Ascending aorta (tissue), 2 donors: ENCODE data around the gene IL1R1. TPM values are rescaled to one million over a fixed set of nuclear protein-coding genes. Genes with fewer than 3 reads are reported as not detected.
A peak's percentile ranks its signal among the peaks of the same experiment; 100 is the strongest.

Experiments
- DNase-seq, 2 donors: peaks; one replicate each; pipeline ENCODE4 v3.0.0-alpha.2; 2019; ENCODE audit warnings: low spot score in 2 of 2
- H3K27ac ChIP-seq, 2 donors: fragments of 200-600 bp; sonication (generic); one replicate each; pipeline ENCODE4 v1.5.1; 2016 to 2017; ENCODE audit warnings: mild to moderate bottlenecking in 1 of 2
- H3K27me3 ChIP-seq: fragments of 200-600 bp; sonication (generic); one replicate; pipeline ENCODE4 v1.5.1; 2017
- H3K36me3 ChIP-seq, 2 donors: fragments of 200-600 bp; sonication (generic); one replicate each; pipeline ENCODE4 v1.5.1; 2016
- H3K4me1 ChIP-seq, 2 donors: fragments of 200-600 bp; sonication (generic); one replicate each; pipeline ENCODE4 v1.5.1; 2016 to 2017; ENCODE audit warnings: mild to moderate bottlenecking in 1 of 2
- H3K4me3 ChIP-seq, 2 donors: fragments of 200-600 bp; sonication (generic); one replicate each; pipeline ENCODE4 v1.5.1; 2016 to 2017; ENCODE audit warnings: mild to moderate bottlenecking in 1 of 2
- H3K9me3 ChIP-seq, 2 donors: fragments of 200-600 bp; sonication (generic); one replicate each; pipeline ENCODE4 v1.5.1; 2016
- CTCF ChIP-seq, 3 experiments: fragments of 200-600 bp in 2 of 3; fragments of 450-650 bp in 1 of 3; sonication (generic) in 2 of 3; IDR thresholded peaks; one replicate each; pipeline ENCODE4 v1.5.1; 2016 to 2019; ENCODE audit warnings: antibody characterized with exemption in 3 of 3, mild to moderate bottlenecking in 1 of 3, moderate library complexity in 1 of 3
- intact Hi-C: fragments of 100-400 bp; cut with DNase I; formaldehyde crosslinking; loops from one replicate; pipeline ENCODE4 v1.15.1; 2023
- total RNA-seq: library from RNA; depleted of rRNA; stranded (reverse); fragments of >200 nt; gene quantifications from one replicate; pipeline ENCODE4 v1.1.0, GENCODE V29; 2016

IL1R1 gene
- total RNA-seq, 1 donor from 2014 or later = 132 TPM

- TF ChIP-seq CTCF (IDR thresholded peaks at IDR 0.05) = no peak
- no peak for DNase-seq
- Histone ChIP-seq H3K4me1 (peaks cover 0 to 19% of the 10 kb centered on the region in 2 donors), H3K27ac (no peak overlapping the region), H3K36me3 (no peaks in the 10 kb centered on the region), H3K27me3 (no peaks in the 10 kb centered on the region), H3K9me3 (no peaks in the 10 kb centered on the region), H3K4me3 (no peak overlapping the region)
- intact Hi-C loops = loop anchor here (5.0 kb wide), 1 partner anchor 33 kb away; the partner anchor contains the start of gene IL1R1
These were observed 33.5 kb upstream of the IL1R1 start for GRCh38 chr2:102109016-102109415.

- Histone ChIP-seq H3K27ac (peak overlapping the region in 1 of 2 donors; percentile 46), H3K27me3 (no peaks in the 10 kb centered on the region), H3K4me1 (peaks cover 0 to 18% of the 10 kb centered on the region in 2 donors), H3K9me3 (no peaks in the 10 kb centered on the region), H3K36me3 (no peaks in the 10 kb centered on the region), H3K4me3 (peak overlapping the region in 1 of 2 donors; percentile 28)
- intact Hi-C loops = no loop called here
- no peak for TF ChIP-seq CTCF (IDR thresholded peaks at IDR 0.05)
- DNase-seq = no peak
These were observed 32.4 kb upstream of the IL1R1 start for GRCh38 chr2:102110171-102110570.

- peaks cover 0 to 18% of the 10 kb centered on the region in 2 donors for H3K4me1 ChIP-seq
- no peaks in the 10 kb centered on the region for H3K36me3 ChIP-seq
- TF ChIP-seq CTCF (IDR thresholded peaks at IDR 0.05) = no peak
- H3K27me3 ChIP-seq = no peaks in the 10 kb centered on the region
- intact Hi-C loops = no loop called here
- H3K27ac ChIP-seq = peak overlapping the region in 1 of 2 donors; percentile 46
- DNase-seq = no peak
- no peaks in the 10 kb centered on the region for H3K9me3 ChIP-seq
- peak overlapping the region in 1 of 2 donors; percentile 28 for H3K4me3 ChIP-seq
These were observed 31.8 kb upstream of the IL1R1 start for GRCh38 chr2:102110596-102111334.

GRCh38 chr2:102111823-102112222 lies 30.7 kb upstream of the IL1R1 start:
- H3K27me3 ChIP-seq = no peaks in the 10 kb centered on the region

GRCh38 chr2:102112271-102112670 lies 30.3 kb upstream of the IL1R1 start:
- no peak overlapping the region for H3K4me3 ChIP-seq
- H3K36me3 ChIP-seq = no peaks in the 10 kb centered on the region
- H3K9me3 ChIP-seq = no peaks in the 10 kb centered on the region
- no peaks in the 10 kb centered on the region for H3K27me3 ChIP-seq
- H3K27ac ChIP-seq = no peak overlapping the region
- no peak for TF ChIP-seq CTCF (IDR thresholded peaks at IDR 0.05)
- intact Hi-C loops = no loop called here
- no peak for DNase-seq
- H3K4me1 ChIP-seq = peaks cover 0 to 22% of the 10 kb centered on the region in 2 donors

More at GRCh38 chr2:102111823-102112222, 30.7 kb upstream of the IL1R1 start:
- Histone ChIP-seq H3K27ac (peak overlapping the region in 1 of 2 donors; percentile 23), H3K4me1 (peaks cover 0 to 19% of the 10 kb centered on the region in 2 donors), H3K36me3 (no peaks in the 10 kb centered on the region), H3K4me3 (no peak overlapping the region), H3K9me3 (no peaks in the 10 kb centered on the region)
- no peak for TF ChIP-seq CTCF (IDR thresholded peaks at IDR 0.05)
- no peak for DNase-seq
- intact Hi-C loops = no loop called here
